DMS153 treated with DMSO at 0.1 percent for 48 hours (cell line): Measurements from ENCODE around the gene OPCML.

Experiments used
- DNase-seq: peaks from one replicate; lab custom pipeline; 2025; ENCODE audit not compliant: unreplicated experiment; lab: John Stamatoyannopoulos, UW

OPCML gene

DNA sequence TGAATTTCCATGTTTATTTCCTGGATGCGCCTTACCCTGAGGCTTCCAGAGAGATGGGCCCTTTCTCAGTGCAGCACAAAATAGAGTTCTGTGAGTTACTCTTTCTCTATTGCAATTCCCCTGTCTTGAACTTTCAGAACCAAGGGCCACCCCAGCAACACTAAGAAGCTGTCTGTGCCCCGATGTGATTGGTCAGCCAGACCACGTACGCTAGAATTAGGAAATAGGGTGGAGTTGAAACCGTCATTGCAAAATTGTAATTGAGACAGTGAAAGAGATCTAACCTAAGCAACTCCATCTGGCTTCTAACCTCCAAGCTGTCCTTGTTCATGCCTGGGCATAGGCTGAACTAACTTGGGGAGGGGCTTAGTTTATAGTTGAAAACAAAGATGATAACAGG is 981.3 kb downstream of the OPCML start:
- DNase-seq = no peak

DNA sequence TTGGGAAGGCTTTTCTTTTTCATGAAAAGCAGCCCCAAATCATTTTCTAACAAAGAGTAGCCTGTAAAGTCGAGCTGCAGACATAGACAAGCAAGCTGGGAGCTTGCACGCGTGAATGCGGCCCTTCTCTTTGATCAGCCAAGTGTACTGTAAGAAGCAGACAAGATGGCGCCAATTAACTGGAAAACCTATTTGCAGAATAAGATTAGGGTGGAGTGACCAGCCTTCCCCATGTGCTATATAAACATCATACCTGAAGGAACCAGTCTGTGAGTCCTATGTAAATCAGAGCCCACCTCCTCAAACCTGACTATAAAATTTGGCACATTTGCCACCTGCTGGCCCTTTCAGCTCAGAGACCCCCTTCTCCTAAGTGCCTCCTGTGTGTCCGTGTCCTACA is 982.7 kb downstream of the OPCML start:
- DNase-seq = no peak

DNA sequence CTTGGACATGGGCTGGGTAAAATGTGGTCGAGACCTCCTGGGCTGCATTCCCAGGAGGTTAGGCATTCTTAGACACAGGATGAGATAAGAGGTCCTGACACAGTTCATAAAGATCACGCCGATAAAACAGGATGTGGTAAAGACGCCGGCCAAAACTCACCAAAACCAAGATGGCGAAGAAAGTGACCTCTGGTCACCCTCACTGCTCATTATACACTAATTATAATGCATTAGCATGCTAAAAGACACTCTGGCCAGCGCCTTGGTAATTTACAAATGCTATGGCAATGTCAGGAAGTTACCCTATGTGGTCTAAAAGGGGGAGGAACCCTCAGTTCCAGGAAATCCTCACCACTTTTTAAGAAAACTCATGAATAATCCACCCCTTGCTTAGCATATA is 983.3 kb downstream of the OPCML start:
- no peak for DNase-seq

DNA sequence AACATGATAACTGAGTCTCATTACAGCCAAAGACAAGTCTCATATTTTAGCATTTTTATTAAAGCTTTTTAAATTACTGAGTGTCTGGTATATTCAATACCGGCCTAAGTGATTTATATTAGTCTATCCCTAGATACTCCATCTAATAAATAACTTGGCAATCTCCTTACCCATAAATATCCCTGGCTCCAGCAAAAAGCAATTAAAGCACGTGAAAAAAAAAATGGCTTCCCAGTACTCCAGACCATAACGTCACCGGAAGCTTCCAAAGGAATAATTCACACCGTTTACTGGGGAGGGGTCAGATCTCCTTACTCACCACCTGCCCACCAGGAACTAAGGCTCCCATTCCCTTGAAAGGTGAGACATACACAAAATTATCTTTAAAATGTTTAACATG is 988.3 kb downstream of the OPCML start:
- no peak for DNase-seq

DNA sequence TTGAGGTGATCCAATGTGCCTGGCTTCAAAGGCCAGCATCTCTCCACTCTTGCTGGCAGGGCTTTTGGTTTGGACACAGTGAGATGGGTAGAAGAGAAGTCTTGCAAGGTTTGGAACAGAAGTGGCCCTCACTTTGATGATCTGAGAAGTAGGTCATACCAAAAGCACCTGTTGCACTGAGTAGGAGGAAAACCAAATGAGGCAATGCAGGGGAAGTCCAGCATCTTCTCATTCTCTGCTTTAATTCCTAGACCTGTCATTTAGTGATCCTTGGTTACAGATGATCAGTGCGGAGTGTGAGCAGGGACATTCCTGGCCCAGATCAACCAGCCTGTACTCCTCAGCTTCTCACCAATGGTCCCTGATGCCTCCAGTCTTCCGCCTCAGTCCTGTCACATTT is 990.5 kb downstream of the OPCML start:
- no peak for DNase-seq

DNA sequence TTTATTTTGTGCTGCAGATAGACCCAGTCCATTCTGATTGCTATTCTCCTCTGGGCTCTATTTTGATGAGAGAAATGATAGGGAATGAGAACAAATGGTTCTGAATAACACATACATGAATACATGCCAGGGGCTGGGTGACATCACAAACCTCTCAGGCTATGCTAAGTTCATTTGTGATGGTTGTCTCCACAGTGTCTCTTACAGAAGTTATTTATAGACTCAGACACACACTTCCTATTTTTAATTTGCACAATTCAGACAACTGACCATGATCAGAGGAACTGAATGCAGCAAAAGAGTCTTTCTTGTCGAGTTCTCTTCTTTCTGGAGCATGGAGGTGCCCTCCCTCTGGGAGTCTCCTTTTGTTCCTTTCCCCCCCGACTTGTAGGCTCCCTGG is 991.7 kb downstream of the OPCML start:
- DNase-seq = no peak

DNA sequence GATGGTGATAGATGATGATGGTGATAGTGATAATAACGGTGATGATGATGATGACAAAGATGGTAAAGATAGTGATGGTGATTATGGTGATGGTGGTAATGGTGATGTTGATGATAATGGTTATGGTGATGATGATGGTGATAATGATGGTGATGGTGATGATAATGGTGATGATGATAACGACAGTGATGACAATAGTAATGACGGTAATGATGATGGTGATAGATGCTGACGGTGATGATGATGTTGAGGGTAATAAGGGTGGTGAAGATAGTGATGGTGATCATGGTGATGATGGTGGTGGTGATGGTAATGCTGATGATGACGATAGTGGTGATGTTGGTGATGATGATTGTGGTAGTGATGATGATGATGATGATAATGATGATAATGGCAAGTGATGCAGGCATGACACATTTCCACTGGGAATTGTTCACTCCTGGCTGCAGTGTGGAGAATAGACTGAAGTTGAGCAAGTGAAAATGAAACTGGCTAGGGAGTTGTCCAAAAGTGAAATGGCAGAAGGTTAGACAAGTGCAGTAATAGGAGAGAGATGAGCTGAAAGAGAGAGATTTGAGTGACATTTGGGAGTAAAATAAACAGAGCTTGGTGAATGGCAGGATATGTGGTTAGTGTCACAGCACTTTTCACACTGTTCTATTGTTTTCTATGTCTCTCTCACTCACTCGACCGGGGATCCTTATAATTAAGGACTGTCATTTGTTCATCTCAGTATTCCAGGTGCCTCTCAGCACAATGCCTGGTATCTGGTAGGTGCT is 992.5 kb downstream of the OPCML start:
- no peak for DNase-seq

DNA sequence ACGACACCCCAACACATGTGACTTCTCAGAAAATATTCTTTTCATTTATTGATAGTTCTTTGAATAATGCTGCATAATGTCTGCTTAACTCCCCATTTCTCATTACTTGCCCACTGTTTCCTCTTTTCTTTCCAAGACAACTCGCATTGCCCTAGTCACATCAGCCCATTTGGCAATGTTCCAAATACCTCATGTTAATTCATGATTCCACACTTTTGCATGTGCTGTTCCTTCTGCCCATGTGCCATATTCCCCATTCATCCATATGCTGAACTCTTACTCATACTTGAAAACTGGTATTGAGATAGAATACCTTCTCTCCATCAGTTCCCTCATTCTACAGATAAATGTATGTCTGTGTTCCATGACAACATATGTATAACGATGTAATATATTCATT is 993.7 kb downstream of the OPCML start:
- no peak for DNase-seq

DNA sequence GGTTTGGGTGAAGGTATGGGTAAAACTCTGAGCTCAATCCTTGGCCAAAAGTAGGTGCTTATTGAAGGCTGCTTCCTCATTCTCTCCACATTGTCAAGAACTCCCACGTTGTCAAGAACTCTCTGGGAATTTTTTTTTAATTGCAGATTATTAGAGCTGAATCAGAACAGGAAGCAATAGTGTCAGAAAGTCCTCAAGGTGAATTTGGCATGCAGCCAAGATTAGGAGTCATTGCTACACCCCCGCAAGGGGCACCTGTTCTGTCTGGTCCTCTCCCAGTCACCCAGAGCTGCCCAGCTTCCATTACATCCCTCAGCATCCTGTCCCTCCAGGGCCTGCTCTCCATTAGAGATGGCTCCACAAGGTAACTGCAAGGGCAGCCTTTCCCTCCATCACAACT is 996.5 kb downstream of the OPCML start:
- DNase-seq = peak; percentile 10

DNA sequence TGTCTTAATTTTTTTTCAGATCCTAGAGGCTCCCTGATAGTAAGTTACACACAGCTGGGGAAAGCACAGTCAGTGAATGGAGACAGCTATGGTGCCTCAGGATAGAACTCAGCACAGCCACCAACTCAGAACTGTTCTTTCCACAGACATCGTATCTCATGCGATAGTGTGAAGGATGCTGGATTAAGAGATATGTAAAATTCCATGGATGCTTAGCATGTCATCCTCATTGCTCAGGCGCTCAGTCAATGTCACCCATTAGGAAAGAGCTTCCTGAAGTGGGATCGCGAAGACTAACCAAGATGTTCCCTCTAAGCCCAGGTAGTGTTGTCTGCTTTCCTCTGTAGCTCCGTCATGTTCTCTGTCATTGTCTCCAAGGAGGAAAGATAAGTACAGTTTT is 1000.4 kb downstream of the OPCML start:
- no peak for DNase-seq

DNA sequence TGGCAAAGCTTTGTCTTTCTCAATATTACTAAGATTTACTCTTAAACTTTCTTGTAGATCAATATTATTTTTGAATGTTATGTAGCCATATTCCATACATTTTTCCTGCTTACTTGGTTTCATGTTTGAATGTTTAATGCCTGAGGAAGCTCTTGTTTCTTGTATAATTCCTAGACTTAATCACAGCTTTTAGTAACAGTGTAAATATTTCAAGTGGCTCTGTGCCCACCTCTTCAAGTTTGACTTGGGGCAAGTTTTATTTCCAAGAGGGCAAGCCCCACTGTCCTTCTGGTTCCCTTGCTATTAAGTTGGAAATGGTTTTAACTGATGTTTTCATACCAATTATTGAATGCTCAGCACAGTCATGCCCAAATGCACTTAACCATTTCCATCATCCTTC is 1004.1 kb downstream of the OPCML start:
- no peak for DNase-seq

DNA sequence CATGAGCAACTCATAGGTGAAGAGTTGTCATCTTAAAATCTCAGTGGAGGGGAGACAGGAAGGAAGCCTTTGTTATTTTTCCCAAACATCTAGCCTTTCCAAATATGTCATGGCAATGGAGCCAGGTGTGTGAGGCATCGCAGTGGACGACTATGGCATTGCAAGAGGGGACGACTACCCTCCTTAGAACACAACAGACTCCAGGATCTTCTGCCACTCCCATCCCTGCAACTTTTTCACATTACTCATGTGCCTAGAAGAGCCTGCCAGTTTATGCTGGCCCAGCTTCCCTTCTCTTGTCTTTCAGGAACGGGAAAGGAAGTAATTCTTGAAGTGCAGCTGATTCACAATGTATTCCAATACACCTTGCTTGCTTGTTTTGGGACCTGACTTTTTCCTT is 1008.4 kb downstream of the OPCML start:
- no peak for DNase-seq

DNA sequence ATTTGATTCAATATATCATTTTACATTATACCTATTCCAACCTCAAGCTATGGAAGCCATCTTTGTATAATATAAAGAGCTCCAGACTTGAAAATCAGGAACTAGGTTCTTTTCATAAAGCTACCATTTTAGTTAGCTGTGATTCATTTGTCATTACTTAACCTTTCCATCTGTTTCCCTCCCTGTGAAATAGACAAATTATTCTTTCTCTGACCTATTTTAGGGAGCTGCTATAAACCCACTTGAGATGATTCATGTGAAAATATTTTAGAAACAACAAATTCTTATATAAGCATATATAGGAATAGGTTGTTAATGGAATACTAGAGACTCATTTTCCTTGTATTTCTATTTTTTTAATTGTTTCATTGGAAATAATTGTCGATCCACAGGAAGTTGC is 1012.1 kb downstream of the OPCML start:
- DNase-seq = no peak

DNA sequence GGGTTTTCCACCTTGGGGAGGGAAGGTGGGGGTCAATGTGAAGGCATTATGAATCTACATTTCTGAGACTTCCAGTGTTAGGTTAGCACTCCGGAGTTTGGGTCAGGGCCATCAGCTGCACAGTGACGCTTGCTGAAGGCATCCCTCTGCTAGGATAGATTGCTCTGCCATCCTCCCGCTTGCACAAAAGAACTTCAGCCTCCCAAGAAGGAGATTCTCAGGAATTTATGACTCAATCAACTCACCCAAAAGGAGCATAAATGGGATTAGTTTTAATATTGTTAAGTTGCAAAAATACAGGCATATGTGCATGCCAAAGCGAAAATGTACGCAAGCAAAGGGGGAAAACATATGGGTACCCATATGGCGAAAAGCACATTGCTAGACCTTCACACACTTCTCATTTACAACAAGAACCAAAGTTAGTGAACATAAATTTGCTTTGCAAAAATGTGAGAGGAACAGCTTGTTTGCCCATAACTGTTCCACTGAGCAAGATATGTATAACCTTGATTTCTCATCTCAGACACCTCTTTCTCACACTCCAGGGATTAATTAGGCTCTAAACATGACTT is 1013.0 kb downstream of the OPCML start:
- no peak for DNase-seq

DNA sequence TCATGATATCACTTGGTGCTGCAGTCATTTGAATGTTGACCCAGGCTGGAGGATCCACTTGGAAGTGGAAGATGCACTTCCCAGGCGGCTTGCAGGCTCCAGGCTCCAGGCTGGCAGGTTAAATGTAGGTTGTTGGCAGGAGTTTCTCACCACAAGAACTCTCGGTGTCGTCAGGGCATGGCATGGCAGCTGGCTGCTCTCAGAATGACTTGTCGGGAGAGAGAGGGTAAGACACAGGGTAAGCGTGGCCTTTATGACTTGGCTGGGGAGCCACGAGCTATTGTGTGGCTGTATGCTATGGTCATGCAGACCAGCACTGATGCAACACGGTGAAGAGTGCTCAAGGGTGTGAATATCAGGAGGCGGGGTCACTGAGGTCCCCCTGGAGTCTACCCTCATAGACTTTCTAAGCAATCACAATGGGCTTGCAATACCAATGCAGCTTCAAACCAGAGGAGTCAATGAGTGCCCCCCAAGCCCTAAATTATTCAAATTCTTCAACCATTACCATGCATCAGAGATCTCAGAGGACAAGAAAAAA is 1027.7 kb downstream of the OPCML start:
- no peak for DNase-seq

DNA sequence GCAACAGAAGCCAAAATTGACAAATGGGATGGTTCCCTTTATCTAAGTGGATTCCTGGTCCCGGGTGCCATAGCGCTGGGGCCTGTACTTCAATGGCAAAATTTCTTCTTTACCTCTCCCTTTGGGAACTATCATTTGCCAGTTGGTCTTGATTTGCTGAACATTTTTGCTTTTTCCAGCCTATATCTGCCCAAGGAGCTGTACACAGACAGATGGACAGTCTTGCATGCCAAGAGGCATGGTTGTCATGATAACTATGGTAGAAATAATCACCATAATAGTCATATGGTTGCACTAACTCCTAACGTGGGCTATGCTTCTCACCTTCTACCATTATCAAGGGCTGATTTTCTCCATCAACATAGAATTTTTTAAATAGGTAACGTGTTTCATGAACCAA is 1030.9 kb downstream of the OPCML start:
- no peak for DNase-seq

DNA sequence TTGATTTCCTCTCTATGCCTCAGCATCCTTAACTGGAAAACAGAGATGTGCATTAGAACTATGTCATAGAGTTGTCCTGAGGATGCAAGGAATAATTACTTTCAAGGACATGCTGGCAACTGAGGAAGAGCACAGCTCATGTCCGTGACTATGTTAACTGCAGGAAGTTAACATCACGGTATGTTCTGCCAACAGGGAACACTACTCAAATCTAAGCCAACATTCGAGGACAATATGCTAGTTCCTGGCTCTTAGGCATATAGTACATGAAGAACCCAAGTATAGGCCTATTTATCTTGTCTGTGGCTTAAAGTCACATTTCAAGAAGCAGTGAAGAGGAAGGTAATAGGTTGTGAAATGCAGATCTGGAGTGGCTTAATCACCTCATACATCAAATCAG is 1032.6 kb downstream of the OPCML start:
- DNase-seq = no peak

DNA sequence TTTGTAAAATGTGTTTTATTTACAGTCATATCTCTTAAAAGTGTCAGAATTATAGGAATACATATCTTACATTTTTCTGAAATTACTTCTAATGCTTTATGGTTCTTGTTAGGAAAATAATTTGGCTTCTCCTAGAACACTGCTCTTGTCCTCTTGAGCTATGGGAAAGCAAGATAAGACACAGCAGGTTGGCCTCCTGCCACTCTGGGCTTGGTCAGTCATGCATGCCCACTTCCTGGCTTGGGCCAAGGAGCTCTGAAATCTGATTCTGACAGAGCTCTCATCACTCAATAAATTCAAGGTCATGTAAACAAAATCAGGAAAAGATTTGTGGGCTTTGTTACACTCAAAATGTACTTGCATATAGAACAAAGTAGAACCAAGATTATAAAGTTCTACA is 1036.0 kb downstream of the OPCML start:
- DNase-seq = no peak

DNA sequence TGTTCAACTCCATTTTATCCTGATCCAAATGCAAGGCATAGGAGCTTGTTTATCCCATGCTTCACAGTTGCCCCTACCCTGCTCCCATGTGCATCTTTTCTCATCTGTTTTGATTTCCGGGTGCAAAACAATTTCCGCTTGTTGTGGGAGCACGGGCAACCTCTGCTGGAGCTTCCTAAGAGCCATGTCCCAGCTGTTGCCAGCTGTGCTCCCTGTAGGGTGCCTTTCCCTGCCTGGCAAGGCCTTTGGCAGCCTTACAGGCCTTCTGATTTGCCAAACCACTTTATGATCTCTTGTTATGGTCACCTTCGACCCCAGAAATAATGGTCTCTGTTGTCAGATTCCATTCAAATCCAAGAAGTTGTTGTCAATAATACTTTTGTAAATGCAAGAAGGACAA is 1038.5 kb downstream of the OPCML start:
- no peak for DNase-seq

DNA sequence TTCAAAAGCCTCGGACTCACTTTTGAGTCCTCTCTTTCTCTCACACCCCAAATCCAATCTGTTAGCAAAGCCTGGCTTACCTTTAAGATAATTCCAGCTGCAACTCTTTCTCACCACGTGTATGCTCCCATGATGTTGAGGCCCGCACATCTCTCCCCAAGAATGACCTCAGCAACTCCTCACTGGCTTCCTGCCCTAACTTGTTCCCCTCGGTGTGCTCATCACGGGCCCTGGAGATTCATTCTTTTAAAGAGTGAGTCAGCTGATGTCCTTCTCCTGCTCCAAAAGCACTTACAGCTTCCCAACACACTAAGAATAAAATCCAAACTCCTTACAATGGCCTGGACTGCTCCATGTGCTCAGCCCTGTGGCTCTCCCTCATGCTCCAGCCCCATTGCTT is 1041.3 kb downstream of the OPCML start:
- no peak for DNase-seq

DNA sequence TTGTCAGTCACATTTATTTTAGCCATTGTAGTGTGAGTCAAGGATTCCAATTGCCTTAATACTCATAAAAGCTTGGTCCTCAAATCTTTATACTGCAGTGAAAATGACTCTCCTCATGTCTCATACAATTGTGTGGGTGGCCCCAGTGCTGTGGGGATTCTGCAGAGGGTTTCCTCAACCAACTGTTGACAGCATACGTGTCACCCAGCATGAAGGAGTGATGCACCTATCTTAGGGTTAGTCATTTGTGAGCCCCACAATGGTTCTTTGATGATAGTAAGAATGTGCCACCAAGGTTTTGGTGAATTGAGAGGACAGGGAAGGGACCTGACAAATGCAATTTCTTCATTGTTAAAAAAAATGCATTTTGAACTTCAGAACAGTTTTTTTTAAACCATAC is 1046.2 kb downstream of the OPCML start:
- DNase-seq = no peak

DNA sequence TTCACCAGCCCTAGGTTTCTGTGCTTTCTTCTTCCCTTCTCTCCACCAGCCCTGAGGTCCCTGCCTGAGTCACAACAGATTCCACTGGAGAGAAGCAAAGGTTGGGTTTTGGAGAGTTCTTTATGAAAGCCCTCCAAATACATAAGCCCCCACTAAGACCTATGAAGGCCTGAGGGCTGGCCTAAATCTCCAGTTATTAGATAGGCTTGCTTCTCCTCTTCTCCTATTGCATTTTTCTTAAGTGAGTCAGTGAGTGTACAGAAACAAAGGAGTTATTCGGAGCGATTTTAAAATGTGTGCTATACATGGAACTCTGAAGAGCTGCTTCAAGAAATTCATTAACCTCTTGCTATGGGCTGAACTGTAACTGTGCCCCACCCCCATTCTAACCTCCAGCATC is 1057.3 kb downstream of the OPCML start:
- DNase-seq = no peak
